Fibroblast of lung (primary cell): ENCODE data around the gene ITGAL.

Source experiments
- EZH2 ChIP-seq: IDR thresholded peaks from 2 replicates; pipeline ENCODE4 v1.5.1; 2012; ENCODE audit warnings: low read length, control low read depth, mild to moderate bottlenecking; ENCODE audit errors: missing control alignments
- TF ChIP-seq, protein P1 (sequence below), 2 donors: IDR thresholded peaks in 1 of 2; conservative IDR thresholded peaks in 1 of 2; 1 replicate in 1 of 2; 2 replicates in 1 of 2; pipeline ENCODE4 v1.5.1; 2011 to 2012; ENCODE audit warnings: low read length in 2 of 2, control low read depth in 1 of 2, inconsistent platforms in 1 of 2, low read depth in 1 of 2, mild to moderate bottlenecking in 1 of 2

DNA sequence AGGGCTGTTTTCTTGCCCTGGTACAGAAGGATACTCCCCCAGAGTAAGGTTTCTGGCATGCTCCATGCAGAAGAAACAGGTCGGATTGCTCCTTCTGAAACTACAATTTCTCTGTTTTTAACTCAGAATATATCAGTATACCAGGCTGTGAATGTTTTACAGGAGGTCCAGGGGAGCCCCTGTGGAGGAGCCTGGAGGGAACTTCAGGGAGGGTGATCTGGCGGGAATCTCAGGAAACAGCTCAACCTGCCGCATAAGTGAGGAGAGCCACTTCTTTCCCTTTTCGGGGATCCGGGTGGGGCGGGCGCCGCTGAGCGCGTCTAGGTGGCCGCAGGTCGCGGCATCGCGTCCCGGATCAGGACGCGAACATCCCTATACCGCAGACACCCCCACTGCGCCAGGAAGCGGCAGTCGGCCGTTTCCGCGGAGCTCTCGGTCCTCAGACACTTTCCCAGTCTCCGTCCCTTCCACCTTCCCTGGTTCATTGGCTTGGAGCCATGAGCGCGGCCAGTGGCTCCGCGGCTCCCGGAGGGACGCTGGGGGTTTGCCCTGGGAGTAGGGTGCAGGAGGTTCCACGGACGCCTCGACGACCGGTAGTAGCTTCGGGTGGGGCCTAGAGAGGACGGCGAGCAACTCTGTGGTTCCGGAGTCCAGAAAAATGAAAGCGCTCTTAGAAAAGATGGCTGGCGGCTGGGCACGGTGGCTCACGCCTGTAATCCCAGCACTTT, 88.7 kb downstream of the ITGAL start:
- TF ChIP-seq, protein P1, sequence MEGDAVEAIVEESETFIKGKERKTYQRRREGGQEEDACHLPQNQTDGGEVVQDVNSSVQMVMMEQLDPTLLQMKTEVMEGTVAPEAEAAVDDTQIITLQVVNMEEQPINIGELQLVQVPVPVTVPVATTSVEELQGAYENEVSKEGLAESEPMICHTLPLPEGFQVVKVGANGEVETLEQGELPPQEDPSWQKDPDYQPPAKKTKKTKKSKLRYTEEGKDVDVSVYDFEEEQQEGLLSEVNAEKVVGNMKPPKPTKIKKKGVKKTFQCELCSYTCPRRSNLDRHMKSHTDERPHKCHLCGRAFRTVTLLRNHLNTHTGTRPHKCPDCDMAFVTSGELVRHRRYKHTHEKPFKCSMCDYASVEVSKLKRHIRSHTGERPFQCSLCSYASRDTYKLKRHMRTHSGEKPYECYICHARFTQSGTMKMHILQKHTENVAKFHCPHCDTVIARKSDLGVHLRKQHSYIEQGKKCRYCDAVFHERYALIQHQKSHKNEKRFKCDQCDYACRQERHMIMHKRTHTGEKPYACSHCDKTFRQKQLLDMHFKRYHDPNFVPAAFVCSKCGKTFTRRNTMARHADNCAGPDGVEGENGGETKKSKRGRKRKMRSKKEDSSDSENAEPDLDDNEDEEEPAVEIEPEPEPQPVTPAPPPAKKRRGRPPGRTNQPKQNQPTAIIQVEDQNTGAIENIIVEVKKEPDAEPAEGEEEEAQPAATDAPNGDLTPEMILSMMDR (conservative IDR thresholded peaks at IDR 0.05 in 1 of 2, IDR thresholded peaks at IDR 0.05 in 1 of 2; ENCODE audit: low read depth in 1 of 2, low read length in 2 of 2): no peak
- no peak for TF ChIP-seq EZH2
